GM12801 (cell line): ENCODE measurements around the gene PSORS1C2.

Experiments
- CTCF ChIP-seq: IDR thresholded peaks from one replicate; pipeline ENCODE4 v1.5.1; 2011; ENCODE audit warnings: control low read depth; ENCODE audit not compliant: insufficient read length; ENCODE audit errors: extremely low read depth

The PSORS1C2 gene

DNA sequence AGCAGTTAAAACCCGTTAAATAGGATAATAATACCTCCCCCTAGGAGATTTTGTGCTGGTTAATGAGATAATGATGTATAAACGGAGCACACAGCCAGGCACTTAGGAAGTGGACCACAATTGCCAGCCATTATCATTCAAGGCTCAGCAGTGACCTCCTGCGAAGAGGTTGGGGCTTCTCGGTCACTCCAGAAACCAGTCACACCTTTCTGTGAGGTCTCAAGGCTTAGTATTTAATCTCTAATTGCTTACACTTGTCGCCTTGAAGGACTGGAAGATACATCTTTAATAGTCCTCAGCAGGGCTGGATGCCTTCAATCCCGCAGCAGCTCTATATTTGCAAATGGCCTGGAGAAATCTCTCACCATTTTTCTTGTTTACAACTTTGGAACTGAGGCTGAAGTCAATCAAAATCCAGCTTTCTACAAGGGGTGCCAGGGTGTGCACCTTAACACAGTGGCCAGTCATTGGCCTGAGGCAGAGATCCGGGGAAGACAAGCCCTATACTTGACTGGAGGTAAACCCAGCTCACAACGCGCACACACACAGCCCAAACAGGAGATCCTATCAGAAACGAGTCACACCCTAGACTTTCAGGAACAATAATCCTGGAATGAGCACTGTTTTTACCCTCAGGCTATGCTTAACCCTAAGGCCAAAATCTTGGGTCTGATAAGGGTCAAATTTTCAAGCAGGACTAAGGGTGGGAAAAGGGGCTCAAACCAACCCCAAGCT is 30.4 kb upstream of the PSORS1C2 start:
- no peak for TF ChIP-seq CTCF

DNA sequence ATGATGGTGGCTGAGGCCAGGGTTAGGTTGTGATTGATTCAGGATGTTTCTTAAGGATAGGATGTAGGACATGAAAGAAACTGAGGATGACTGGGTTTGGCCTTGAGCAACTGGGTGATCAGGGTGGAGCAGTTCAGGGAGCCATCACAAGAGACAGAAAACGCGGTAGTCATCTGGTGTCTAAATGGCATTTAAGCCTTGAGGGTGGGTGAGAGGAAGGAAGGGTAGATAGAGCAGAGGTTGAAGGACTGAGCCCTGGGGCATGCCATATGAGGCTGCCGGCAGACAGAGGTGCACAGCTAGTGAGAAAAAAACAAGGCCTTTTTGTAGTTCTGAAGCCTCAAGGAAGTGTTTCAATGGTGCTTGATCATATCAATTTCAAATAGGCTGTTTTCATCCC is 29.7 kb upstream of the PSORS1C2 start:
- no peak for TF ChIP-seq CTCF

GRCh38 chr6:31165986-31166385 is 27.1 kb upstream of the PSORS1C2 start:
- TF ChIP-seq CTCF, result no peak

GRCh38 chr6:31163922-31164321 is 25.1 kb upstream of the PSORS1C2 start:
- no peak for TF ChIP-seq CTCF

GRCh38 chr6:31162463-31163165 is 23.7 kb upstream of the PSORS1C2 start:
- no peak for TF ChIP-seq CTCF

GRCh38 chr6:31161216-31162126 is 22.6 kb upstream of the PSORS1C2 start:
- TF ChIP-seq CTCF, result no peak
